GM04503 (cell line): ENCODE data around the gene IFNL3.
"Not testable (repeated sequence)": the region's sequence is repeated elsewhere in the genome, so short reads cannot be mapped to it uniquely, and the experiment has no call there.

ENCODE experiments used
- DNase-seq: peaks from one replicate; pipeline ENCODE4 v3.0.0-alpha.2; 2012; ENCODE audit warnings: low read depth

Gene IFNL3

GRCh38 chr19:39217094-39217493 lies 27.7 kb downstream of the IFNL3 start:
- DNase-seq, result no peak

GRCh38 chr19:39215323-39215722 lies 29.5 kb downstream of the IFNL3 start:
- DNase-seq, result not testable (repeated sequence)

GRCh38 chr19:39212375-39212742 lies 32.4 kb downstream of the IFNL3 start:
- no peak for DNase-seq

- no peak for DNase-seq
These were observed 33.0 kb downstream of the IFNL3 start for GRCh38 chr19:39211731-39212374.

GRCh38 chr19:39209196-39209595 lies 35.6 kb downstream of the IFNL3 start:
- DNase-seq, result no peak

GRCh38 chr19:39208175-39208795 lies 36.5 kb downstream of the IFNL3 start:
- DNase-seq, result no peak

GRCh38 chr19:39207293-39207836 lies 37.4 kb downstream of the IFNL3 start:
- DNase-seq, result no peak

- no peak for DNase-seq
These were observed 38.7 kb downstream of the IFNL3 start for GRCh38 chr19:39206122-39206521.

- no peak for DNase-seq
These were observed 39.4 kb downstream of the IFNL3 start for GRCh38 chr19:39205449-39205764.

GRCh38 chr19:39203372-39204341 lies 41.1 kb downstream of the IFNL3 start, which contains the start of gene SYCN:
Gene SYCN (minus strand): TSS chr19:39204263. CDS start chr19:39204254, 9 bp downstream.
- DNase-seq, result no peak

- no peak for DNase-seq
These were observed 41.8 kb downstream of the IFNL3 start for GRCh38 chr19:39202998-39203355.

- no peak for DNase-seq
These were observed 44.0 kb downstream of the IFNL3 start for GRCh38 chr19:39200803-39201115.

GRCh38 chr19:39200066-39200802 lies 44.6 kb downstream of the IFNL3 start:
- no peak for DNase-seq

- DNase-seq, result no peak
These were observed 45.8 kb downstream of the IFNL3 start for GRCh38 chr19:39199025-39199424.

- DNase-seq, result no peak
These were observed 47.0 kb downstream of the IFNL3 start for GRCh38 chr19:39197808-39198207.

- no peak for DNase-seq
These were observed 47.8 kb downstream of the IFNL3 start, which contains the start of gene NCCRP1 for GRCh38 chr19:39196860-39197562. Gene NCCRP1 (plus strand): TSS chr19:39196964. CDS start chr19:39196983, 19 bp downstream.

GRCh38 chr19:39196320-39196719 lies 48.5 kb downstream of the IFNL3 start:
- no peak for DNase-seq

GRCh38 chr19:39195755-39196154 lies 49.1 kb downstream of the IFNL3 start:
- no peak for DNase-seq

- no peak for DNase-seq
These were observed 49.8 kb downstream of the IFNL3 start for GRCh38 chr19:39194832-39195542.

GRCh38 chr19:39193803-39194202 lies 51.0 kb downstream of the IFNL3 start:
- no peak for DNase-seq
